ENCODE data around the gene TPSD1.
A peak's percentile ranks its signal among the peaks of the same experiment; 100 is the strongest.

Gene TPSD1

DNA sequence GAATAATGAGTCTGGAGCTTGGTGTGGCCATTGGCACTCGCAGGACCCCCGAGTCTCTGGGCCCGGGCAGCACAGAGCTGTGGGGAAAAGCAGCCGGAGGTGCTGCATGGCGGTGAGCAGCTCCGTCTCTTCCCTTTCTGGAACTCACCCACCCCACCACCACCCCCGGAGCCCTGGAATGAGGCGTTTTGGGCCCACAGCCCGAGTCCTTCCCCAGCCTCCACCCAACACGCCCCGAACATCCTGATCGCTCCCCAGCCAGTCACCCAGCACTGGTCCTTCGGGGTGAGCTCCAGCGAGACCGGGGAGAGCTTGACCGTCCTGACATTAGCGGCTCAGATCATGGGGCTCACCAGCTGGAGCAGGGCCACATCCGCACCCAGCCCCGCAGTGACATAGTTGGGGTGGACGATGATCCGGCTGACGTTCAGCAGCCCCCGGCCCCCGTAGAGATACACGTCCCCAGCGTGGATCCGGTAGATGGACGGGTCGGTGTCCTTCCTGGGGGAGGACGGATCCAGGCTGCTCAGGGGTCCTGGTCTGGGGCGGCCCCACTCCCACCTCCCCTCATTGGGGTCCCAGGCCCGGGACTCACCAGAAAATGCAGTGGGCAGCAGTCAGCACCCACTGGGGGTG lies 6.5 kb downstream of the TPSD1 start:
- no peak overlapping the region for H2BK5ac ChIP-seq (ENCODE audit: low read depth, low read length, poor library complexity, severe bottlenecking)
- H2BK12ac ChIP-seq (ENCODE audit: low read length in 2 of 2) = no peak overlapping the region
- no peaks in the 10 kb centered on the region for H3K36me3 ChIP-seq (ENCODE audit: control insufficient read depth in 1 of 2, insufficient read depth in 2 of 2, low read depth in 1 of 2, low read length in 2 of 2)
- no peak for DNase-seq
- H2BK15ac ChIP-seq (ENCODE audit: low read depth, poor library complexity, severe bottlenecking) = no peak overlapping the region
- H3K27ac ChIP-seq (ENCODE audit: low read length, poor library complexity, severe bottlenecking) = no peak overlapping the region
- no peak overlapping the region for H3K4ac ChIP-seq (ENCODE audit: low read depth in 1 of 2, low read length in 2 of 2)
- H3K4me1 ChIP-seq (ENCODE audit: control insufficient read depth, insufficient read depth, low read depth, low read length) = peaks cover 2% of the 10 kb centered on the region
- H3K23ac ChIP-seq (ENCODE audit: low read length in 2 of 2) = no peak overlapping the region
- H2AK5ac ChIP-seq (ENCODE audit: low read length, severe bottlenecking) = no peak overlapping the region
- peaks cover 27 to 61% of the 10 kb centered on the region in 2 experiments for H3K27me3 ChIP-seq (ENCODE audit: control insufficient read depth in 1 of 2, insufficient read depth in 1 of 2, low read length in 2 of 2)
- 89% methylated on average over 32 of the region's 32 CpGs for WGBS
- H4K91ac ChIP-seq (ENCODE audit: low read length) = no peak overlapping the region
- H3K4me3 ChIP-seq (ENCODE audit: insufficient read depth in 1 of 2, low read depth in 1 of 2, low read length in 2 of 2) = no peak overlapping the region
- H2BK120ac ChIP-seq (ENCODE audit: low read depth, low read length) = no peak overlapping the region
- no peak overlapping the region for H3K14ac ChIP-seq (ENCODE audit: low read length in 2 of 2)
- H3K18ac ChIP-seq (ENCODE audit: low read depth in 1 of 2, low read length in 2 of 2) = no peak overlapping the region
- H3K4me2 ChIP-seq (ENCODE audit: low read length, poor library complexity, severe bottlenecking) = no peak overlapping the region
- H2AFZ ChIP-seq (ENCODE audit: low read depth, low read length) = no peak overlapping the region
- no peak overlapping the region for H4K8ac ChIP-seq (ENCODE audit: low read length)
- no peaks in the 10 kb centered on the region for H3K9me3 ChIP-seq (ENCODE audit: control insufficient read depth, low read length)
- H3K79me1 ChIP-seq (replicated peaks; ENCODE audit: low read length, poor library complexity, severe bottlenecking) = no peaks in the 10 kb centered on the region
- H3K9ac ChIP-seq (ENCODE audit: low read length) = no peak overlapping the region

DNA sequence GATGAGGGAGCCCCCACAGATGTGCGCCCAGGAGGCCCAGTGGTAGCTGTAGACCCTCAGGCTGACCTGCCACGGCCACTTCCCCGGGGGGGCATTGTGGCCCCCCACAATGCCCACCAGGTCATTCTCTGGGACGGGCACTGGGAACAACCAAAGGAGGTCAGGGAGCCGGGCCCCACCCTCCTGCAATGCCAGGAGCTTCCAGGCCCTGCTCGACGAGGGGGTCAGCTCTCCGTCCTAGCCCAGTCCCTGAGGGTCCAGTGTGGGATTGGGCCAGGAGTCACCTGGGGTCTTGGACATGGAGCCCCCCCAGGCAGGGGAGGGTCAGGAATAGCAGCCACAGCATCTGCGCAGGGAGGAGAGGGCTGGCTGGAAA lies 7.0 kb downstream of the TPSD1 start:
- Histone ChIP-seq H2BK5ac (ENCODE audit: low read depth, low read length, poor library complexity, severe bottlenecking) (no peak overlapping the region), H3K27ac (ENCODE audit: low read length, poor library complexity, severe bottlenecking) (no peak overlapping the region), H2BK15ac (ENCODE audit: low read depth, poor library complexity, severe bottlenecking) (no peak overlapping the region), H3K18ac (ENCODE audit: low read depth in 1 of 2, low read length in 2 of 2) (no peak overlapping the region), H2BK120ac (ENCODE audit: low read depth, low read length) (no peak overlapping the region), H2AFZ (ENCODE audit: low read depth, low read length) (no peak overlapping the region), H4K91ac (ENCODE audit: low read length) (no peak overlapping the region), H3K23ac (ENCODE audit: low read length in 2 of 2) (no peak overlapping the region), H3K36me3 (ENCODE audit: control insufficient read depth in 1 of 2, insufficient read depth in 2 of 2, low read depth in 1 of 2, low read length in 2 of 2) (no peaks in the 10 kb centered on the region), H3K4me1 (ENCODE audit: control insufficient read depth, insufficient read depth, low read depth, low read length) (peaks cover 2% of the 10 kb centered on the region), H4K8ac (ENCODE audit: low read length) (no peak overlapping the region), H3K79me1 (replicated peaks; ENCODE audit: low read length, poor library complexity, severe bottlenecking) (no peaks in the 10 kb centered on the region), H3K4me2 (ENCODE audit: low read length, poor library complexity, severe bottlenecking) (no peak overlapping the region), H2BK12ac (ENCODE audit: low read length in 2 of 2) (no peak overlapping the region), H3K27me3 (ENCODE audit: control insufficient read depth in 1 of 2, insufficient read depth in 1 of 2, low read length in 2 of 2) (peaks cover 27 to 57% of the 10 kb centered on the region in 2 experiments), H2AK5ac (ENCODE audit: low read length, severe bottlenecking) (no peak overlapping the region), H3K9ac (ENCODE audit: low read length) (no peak overlapping the region), H3K4ac (ENCODE audit: low read depth in 1 of 2, low read length in 2 of 2) (no peak overlapping the region), H3K4me3 (ENCODE audit: insufficient read depth in 1 of 2, low read depth in 1 of 2, low read length in 2 of 2) (no peak overlapping the region), H3K14ac (ENCODE audit: low read length in 2 of 2) (no peak overlapping the region), H3K9me3 (ENCODE audit: control insufficient read depth, low read length) (no peaks in the 10 kb centered on the region)
- no peak for DNase-seq
- WGBS = 90% methylated on average over 9 of the region's 9 CpGs

DNA sequence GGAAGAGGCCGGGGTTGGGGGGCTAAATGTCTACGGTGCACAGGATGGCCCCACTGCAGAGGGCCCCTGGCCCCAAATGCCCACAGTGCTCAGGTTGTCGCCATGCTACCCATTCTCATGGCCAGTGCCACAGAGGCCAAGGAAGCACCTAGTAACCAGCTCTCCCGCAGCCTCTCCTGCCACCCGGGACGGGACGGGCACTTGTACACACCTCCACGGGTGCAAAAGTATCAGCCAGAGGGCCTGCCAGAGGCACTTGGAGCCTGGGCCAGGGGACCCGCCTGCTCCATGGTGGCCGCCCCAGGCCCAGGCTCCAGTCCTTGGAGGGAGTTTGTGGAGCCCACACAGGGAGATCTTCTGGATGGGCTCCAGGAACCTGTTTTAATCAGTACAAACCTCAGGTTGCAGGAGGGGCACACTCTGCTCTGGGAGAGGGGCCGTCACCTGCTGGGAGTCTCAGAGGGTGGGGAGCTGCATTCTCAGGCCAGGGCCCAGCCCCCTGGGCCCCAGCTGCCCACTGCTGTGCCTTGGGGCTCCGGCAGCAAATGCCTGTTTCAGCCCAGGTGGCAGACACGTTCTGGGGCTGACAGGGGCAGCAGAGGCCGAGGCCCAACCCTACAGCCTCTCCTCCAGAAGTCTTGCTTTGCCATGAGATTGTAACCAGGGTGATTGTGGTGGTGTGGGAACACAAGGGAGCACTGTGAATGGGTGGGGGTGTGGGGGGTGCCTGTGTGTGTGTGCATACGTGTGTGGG lies 7.9 kb downstream of the TPSD1 start:
- WGBS = 89% methylated on average over 15 of the region's 15 CpGs
- no peak overlapping the region for H2BK15ac ChIP-seq (ENCODE audit: low read depth, poor library complexity, severe bottlenecking)
- H3K27ac ChIP-seq (ENCODE audit: low read length, poor library complexity, severe bottlenecking) = no peak overlapping the region
- H4K8ac ChIP-seq (ENCODE audit: low read length) = no peak overlapping the region
- no peak overlapping the region for H4K91ac ChIP-seq (ENCODE audit: low read length)
- H3K27me3 ChIP-seq (ENCODE audit: control insufficient read depth in 1 of 2, insufficient read depth in 1 of 2, low read length in 2 of 2) = peaks cover 27 to 57% of the 10 kb centered on the region in 2 experiments
- no peak overlapping the region for H3K9ac ChIP-seq (ENCODE audit: low read length)
- H2BK5ac ChIP-seq (ENCODE audit: low read depth, low read length, poor library complexity, severe bottlenecking) = no peak overlapping the region
- H3K14ac ChIP-seq (ENCODE audit: low read length in 2 of 2) = no peak overlapping the region
- H3K4me3 ChIP-seq (ENCODE audit: insufficient read depth in 1 of 2, low read depth in 1 of 2, low read length in 2 of 2) = no peak overlapping the region
- no peak overlapping the region for H3K4me2 ChIP-seq (ENCODE audit: low read length, poor library complexity, severe bottlenecking)
- H3K4ac ChIP-seq (ENCODE audit: low read depth in 1 of 2, low read length in 2 of 2) = no peak overlapping the region
- peaks cover 2% of the 10 kb centered on the region for H3K4me1 ChIP-seq (ENCODE audit: control insufficient read depth, insufficient read depth, low read depth, low read length)
- H2BK12ac ChIP-seq (ENCODE audit: low read length in 2 of 2) = no peak overlapping the region
- H3K23ac ChIP-seq (ENCODE audit: low read length in 2 of 2) = no peak overlapping the region
- no peak overlapping the region for H2BK120ac ChIP-seq (ENCODE audit: low read depth, low read length)
- no peaks in the 10 kb centered on the region for H3K79me1 ChIP-seq (replicated peaks; ENCODE audit: low read length, poor library complexity, severe bottlenecking)
- H3K18ac ChIP-seq (ENCODE audit: low read depth in 1 of 2, low read length in 2 of 2) = no peak overlapping the region
- H3K36me3 ChIP-seq (ENCODE audit: control insufficient read depth in 1 of 2, insufficient read depth in 2 of 2, low read depth in 1 of 2, low read length in 2 of 2) = no peaks in the 10 kb centered on the region
- no peak overlapping the region for H2AK5ac ChIP-seq (ENCODE audit: low read length, severe bottlenecking)
- no peak for DNase-seq
- H3K9me3 ChIP-seq (ENCODE audit: control insufficient read depth, low read length) = no peaks in the 10 kb centered on the region
- no peak overlapping the region for H2AFZ ChIP-seq (ENCODE audit: low read depth, low read length)

DNA sequence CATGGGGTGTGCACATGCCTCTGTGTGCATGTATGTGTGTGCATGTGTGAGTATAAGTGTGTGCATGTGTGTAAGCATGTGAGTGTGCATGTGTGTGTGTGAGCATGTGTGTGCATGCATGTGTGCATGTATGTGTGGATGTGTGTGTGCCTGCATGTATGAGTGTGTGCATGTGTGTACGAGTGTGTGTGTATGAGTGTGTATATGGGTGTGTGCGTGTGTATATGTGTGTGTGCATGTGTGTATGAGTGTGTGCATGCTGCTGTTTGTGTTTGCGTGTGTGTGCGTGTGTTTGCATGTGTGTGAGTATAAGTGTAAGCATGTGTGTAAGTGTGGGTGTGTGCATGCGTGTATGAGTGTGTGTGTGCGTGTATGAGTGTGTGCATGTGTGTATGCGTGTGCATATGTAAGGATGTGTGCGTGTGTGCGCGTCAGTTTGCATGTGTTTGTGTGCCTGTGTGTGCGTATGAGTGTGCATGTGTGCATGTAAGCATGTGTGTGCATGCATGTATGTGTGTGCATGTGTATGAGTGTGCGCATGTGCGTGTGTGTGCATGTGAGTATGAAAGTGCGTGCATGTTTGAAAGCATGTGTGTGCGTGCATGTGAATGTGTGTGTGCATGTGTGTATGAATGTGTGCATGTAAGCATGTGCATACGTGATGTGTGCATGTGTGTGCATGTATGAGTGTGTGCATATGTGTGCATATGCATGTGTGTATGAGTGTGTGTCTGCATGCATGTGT lies 8.6 kb downstream of the TPSD1 start:
- Histone ChIP-seq H3K36me3 (ENCODE audit: control insufficient read depth in 1 of 2, insufficient read depth in 2 of 2, low read depth in 1 of 2, low read length in 2 of 2) (no peaks in the 10 kb centered on the region), H3K4me1 (ENCODE audit: control insufficient read depth, insufficient read depth, low read depth, low read length) (peaks cover 2% of the 10 kb centered on the region), H3K14ac (ENCODE audit: low read length in 2 of 2) (no peak overlapping the region), H2BK12ac (ENCODE audit: low read length in 2 of 2) (no peak overlapping the region), H2BK15ac (ENCODE audit: low read depth, poor library complexity, severe bottlenecking) (no peak overlapping the region), H3K27ac (ENCODE audit: low read length, poor library complexity, severe bottlenecking) (no peak overlapping the region), H4K8ac (ENCODE audit: low read length) (no peak overlapping the region), H3K4me3 (ENCODE audit: insufficient read depth in 1 of 2, low read depth in 1 of 2, low read length in 2 of 2) (no peak overlapping the region), H3K4ac (ENCODE audit: low read depth in 1 of 2, low read length in 2 of 2) (no peak overlapping the region), H3K23ac (ENCODE audit: low read length in 2 of 2) (no peak overlapping the region), H2AK5ac (ENCODE audit: low read length, severe bottlenecking) (no peak overlapping the region), H2BK120ac (ENCODE audit: low read depth, low read length) (no peak overlapping the region), H2BK5ac (ENCODE audit: low read depth, low read length, poor library complexity, severe bottlenecking) (no peak overlapping the region), H4K91ac (ENCODE audit: low read length) (peak overlapping the region; percentile 49), H3K27me3 (ENCODE audit: control insufficient read depth in 1 of 2, insufficient read depth in 1 of 2, low read length in 2 of 2) (peaks cover 21 to 53% of the 10 kb centered on the region in 2 experiments), H3K18ac (ENCODE audit: low read depth in 1 of 2, low read length in 2 of 2) (no peak overlapping the region), H3K9me3 (ENCODE audit: control insufficient read depth, low read length) (no peaks in the 10 kb centered on the region), H3K4me2 (ENCODE audit: low read length, poor library complexity, severe bottlenecking) (no peak overlapping the region), H3K79me1 (replicated peaks; ENCODE audit: low read length, poor library complexity, severe bottlenecking) (no peaks in the 10 kb centered on the region), H2AFZ (ENCODE audit: low read depth, low read length) (no peak overlapping the region), H3K9ac (ENCODE audit: low read length) (no peak overlapping the region)
- DNase-seq = no peak
- 92% methylated on average over 16 of the region's 16 CpGs for WGBS

Data from mesenchymal stem cell (in vitro differentiated cells and primary cell).